HT1080 (cell line): ENCODE measurements around the gene SLC29A2. TPM values are rescaled to one million over a fixed set of nuclear protein-coding genes. Genes with fewer than 3 reads are reported as not detected.
"Not testable (repeated sequence)": the region's sequence is repeated elsewhere in the genome, so short reads cannot be mapped to it uniquely, and the experiment has no call there.

ENCODE experiments used
- DNase-seq: peaks from one replicate; pipeline ENCODE4 v3.0.0-alpha.2; 2015; ENCODE audit warnings: low read depth
- small RNA-seq: library from RNA; depleted of rRNA; stranded (forward); fragments of <200 nt; gene quantifications from one replicate; pipeline ENCODE3, GENCODE V24; 2014
- total RNA-seq: library from RNA; depleted of rRNA; stranded (reverse); fragments of >200 nt; shearing (Covaris generic); gene quantifications from 2 replicates; pipeline ENCODE4 v1.2.3, GENCODE V29; 2014; rRNA removed

The SLC29A2 gene
- total RNA-seq, 1 experiment from 2014 or later, result 0.68 TPM

GRCh38 chr11:66321606-66322005 is 50.0 kb downstream of the SLC29A2 start:
- no peak for DNase-seq

DNA sequence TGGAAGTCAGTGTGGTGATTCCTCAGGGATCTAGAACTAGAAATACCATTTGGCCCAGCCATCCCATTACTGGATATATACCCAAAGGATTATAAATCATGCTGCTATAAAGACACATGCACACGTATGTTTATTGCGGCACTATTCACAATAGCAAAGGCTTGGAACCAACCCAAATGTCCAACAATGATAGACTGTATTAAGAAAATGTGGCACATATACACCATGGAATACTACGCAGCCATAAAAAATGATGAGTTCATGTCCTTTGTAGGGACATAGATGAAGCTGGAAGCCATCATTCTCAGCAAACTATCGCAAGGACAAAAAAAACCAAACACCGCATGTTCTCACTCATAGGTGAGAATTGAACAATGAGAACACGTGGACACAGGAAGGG is 50.8 kb downstream of the SLC29A2 start:
- not testable (repeated sequence) for DNase-seq

GRCh38 chr11:66320289-66320688 is 51.3 kb downstream of the SLC29A2 start:
- DNase-seq, result not testable (repeated sequence)

- DNase-seq, result no peak
Observed at GRCh38 chr11:66318600-66318970, 53.0 kb downstream of the SLC29A2 start.

DNA sequence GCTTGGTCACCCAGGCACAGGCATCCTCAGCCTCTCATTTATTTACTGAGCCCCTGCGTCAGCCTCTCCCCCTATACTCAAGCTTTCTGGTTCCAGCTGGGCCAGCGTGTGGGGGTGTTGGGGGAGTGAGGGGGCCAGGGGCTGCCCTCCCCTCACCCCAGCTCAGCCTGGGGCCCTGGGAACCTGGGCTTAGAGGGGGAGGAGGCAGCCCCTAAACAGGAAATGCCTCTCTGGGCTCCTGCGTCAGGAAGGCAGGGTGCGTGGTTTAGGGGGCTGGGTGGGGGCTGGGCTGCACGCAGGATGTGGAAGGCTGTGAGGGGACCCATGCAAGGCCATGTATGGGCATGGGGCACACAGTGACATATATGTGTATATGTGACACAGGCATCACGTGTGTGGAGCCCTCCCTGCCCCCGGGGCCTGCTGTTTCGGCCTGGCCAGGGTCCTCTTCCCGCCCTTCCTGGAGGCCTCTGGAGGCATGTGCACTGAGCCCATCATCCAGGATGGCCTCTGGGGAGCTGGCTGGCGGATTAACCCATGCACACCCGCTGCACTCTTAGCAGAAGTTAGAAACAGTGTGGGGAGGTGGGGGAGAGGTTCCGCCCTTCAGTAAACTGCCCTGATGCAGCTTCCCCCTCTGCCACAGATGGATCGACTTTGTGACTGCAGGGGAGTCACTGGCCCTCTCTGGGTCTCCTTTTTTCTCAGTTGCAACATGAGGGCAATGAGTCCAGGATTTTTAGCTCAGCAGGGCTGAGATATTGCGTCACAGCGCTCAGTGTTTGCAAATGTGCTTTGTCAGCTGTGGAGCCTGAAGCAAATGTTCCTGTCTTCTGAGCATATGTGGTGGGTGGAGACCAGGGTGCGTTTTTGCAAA is 53.6 kb downstream of the SLC29A2 start:
- no peak for DNase-seq

GRCh38 chr11:66317322-66317722 is 54.2 kb downstream of the SLC29A2 start:
- DNase-seq, result no peak

GRCh38 chr11:66316849-66317251 is 54.7 kb downstream of the SLC29A2 start, which contains the start of gene CD248:
Gene CD248 (minus strand): TSS chr11:66317044. CDS start chr11:66317027, 17 bp downstream.
- DNase-seq, result no peak

- DNase-seq, result no peak
Observed at GRCh38 chr11:66315921-66316811, 55.4 kb downstream of the SLC29A2 start.

DNA sequence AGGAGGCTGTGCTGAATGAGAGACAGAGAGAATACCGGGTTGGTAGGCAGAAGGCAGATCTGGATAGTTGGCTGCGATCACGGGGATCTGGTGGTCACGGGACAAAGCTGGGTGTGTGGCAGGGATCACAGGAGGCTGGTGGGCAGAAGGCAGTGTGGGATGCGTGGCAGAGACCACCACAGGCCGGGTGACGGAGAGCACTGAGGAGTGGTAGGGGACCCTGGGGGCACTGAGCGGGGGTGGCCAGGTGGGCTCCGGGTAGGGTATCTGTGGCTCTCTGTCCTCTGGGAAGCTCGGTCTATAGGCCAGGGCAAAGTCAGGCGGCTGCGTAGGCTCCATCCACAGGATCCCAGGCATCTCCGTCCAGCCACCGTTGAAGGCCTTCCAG is 56.1 kb downstream of the SLC29A2 start:
- no peak for DNase-seq

- no peak for DNase-seq
Observed at GRCh38 chr11:66314561-66315497, 56.7 kb downstream of the SLC29A2 start.

GRCh38 chr11:66314186-66314501 is 57.4 kb downstream of the SLC29A2 start:
- DNase-seq, result no peak

DNA sequence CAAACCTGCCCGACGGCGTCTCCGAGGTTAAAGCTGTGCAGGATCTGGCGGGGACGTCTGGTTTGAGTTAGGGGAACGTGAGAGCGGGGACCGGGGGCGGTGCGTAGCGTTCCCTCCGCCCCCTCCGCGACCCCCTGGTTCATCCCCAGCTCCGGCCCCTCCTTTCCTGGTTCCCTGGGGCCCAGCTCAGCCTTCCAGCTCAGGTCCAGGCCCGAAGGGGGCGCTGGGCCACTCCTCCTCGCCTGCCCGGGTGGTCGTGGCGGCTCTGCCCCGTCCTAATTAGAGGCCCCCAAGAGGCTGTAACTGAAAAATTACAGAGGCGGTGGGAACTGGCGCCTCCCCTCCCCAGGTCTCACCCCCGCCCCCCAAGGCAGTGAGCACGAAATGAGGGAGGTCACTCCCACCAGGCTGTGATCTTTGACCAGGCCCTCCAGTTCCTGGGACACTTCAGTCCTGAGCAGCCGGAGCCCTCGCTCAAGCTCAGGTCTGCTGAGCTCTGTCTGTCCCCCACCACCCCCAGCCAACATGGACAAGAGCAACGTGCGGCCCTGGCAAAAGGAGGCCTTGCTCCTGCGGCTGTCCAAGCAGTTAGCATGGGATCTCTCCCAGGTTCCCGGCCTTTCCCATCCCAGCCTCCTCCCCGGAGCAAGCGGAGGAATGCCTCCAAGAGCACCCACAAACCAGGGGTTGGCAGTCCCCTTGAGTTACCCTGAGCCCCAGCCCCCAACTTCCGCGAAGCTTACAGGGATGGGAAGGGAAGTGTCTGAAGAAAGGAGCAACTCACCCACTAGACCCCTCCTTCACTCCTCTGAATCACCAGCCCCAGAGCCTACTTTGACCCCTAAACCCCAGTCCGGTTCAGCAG is 58.0 kb downstream of the SLC29A2 start:
- DNase-seq, result no peak

GRCh38 chr11:66312549-66313320 is 58.8 kb downstream of the SLC29A2 start:
- DNase-seq, result peak; percentile 92

Small RNAs within 50 kb of the gene (small RNA-seq; reads per million reads assigned to genes)
- gene RF00017 (not detected), gene RNU1-84P (0.16 reads per million)

Other genes starting within 250 kb of the SLC29A2 start
- 13.2 and 14.2 TPM in 2 replicates for gene KLC2, start 114.1 kb downstream of the SLC29A2 start, total RNA-seq
- gene RAB1B, start 103.1 kb downstream of the SLC29A2 start, total RNA-seq, result 210 and 249 TPM in 2 replicates
- 1.5 and 2.6 TPM in 2 replicates for gene CNIH2, start 93.6 kb downstream of the SLC29A2 start, total RNA-seq
- gene YIF1A, start 82.6 kb downstream of the SLC29A2 start, total RNA-seq, result 114 and 127 TPM in 2 replicates
- gene TMEM151A, start 79.9 kb downstream of the SLC29A2 start, total RNA-seq, result not detected in 2 replicates
- gene CD248, start 54.7 kb downstream of the SLC29A2 start, total RNA-seq, result not detected in 2 replicates
- gene RIN1, start 35.3 kb downstream of the SLC29A2 start, total RNA-seq, result 44.2 and 47.5 TPM in 2 replicates
- gene BRMS1, start 26.7 kb downstream of the SLC29A2 start, total RNA-seq, result 69.9 and 78.7 TPM in 2 replicates
- 27.0 and 34.4 TPM in 2 replicates for gene B4GAT1, start 24.1 kb downstream of the SLC29A2 start, total RNA-seq
- gene NPAS4, start 49.3 kb upstream of the SLC29A2 start, total RNA-seq, result not detected in 2 replicates
- 84.2 and 120 TPM in 2 replicates for gene MRPL11, start 67.1 kb upstream of the SLC29A2 start, total RNA-seq
- gene PELI3, start 95.1 kb upstream of the SLC29A2 start, total RNA-seq, result 9.7 and 9.8 TPM in 2 replicates
- gene DPP3, start 108.7 kb upstream of the SLC29A2 start, total RNA-seq, result 65.2 and 83.9 TPM in 2 replicates
- gene BBS1, start 138.9 kb upstream of the SLC29A2 start, total RNA-seq, result 2.0 and 10.4 TPM in 2 replicates
- gene ZDHHC24, start 174.3 kb upstream of the SLC29A2 start, total RNA-seq, result 18.3 and 21.5 TPM in 2 replicates
- gene ACTN3, start 175.1 kb upstream of the SLC29A2 start, total RNA-seq, result not detected in 2 replicates
- 7.2 and 8.2 TPM in 2 replicates for gene CTSF, start 196.8 kb upstream of the SLC29A2 start, total RNA-seq
- gene CCDC87, start 221.3 kb upstream of the SLC29A2 start, total RNA-seq, result 0.03 TPM in 1 of 2 replicates, not detected in the other
- 12.6 and 13.2 TPM in 2 replicates for gene CCS, start 221.4 kb upstream of the SLC29A2 start, total RNA-seq
- gene RBM14, start 244.9 kb upstream of the SLC29A2 start, total RNA-seq, result 59.0 and 75.5 TPM in 2 replicates